Mucosa of gallbladder (tissue), 1 donor: ENCODE data around the gene AUTS2. TPM values are rescaled to one million over a fixed set of nuclear protein-coding genes. Genes with fewer than 3 reads are reported as not detected.

Experiments used
- DNase-seq: peaks from one replicate; pipeline ENCODE4 v3.0.0-alpha.2; 2020; ENCODE audit warnings: low spot score
- total RNA-seq: library from RNA; stranded (reverse); gene quantifications from one replicate; pipeline ENCODE4 v1.2.1, GENCODE V29; 2021
- donor health status: DM: no; HTN: no; CAD: no.

Gene AUTS2
- total RNA-seq, 1 donor from 2014 or later = 50.1 TPM

DNA sequence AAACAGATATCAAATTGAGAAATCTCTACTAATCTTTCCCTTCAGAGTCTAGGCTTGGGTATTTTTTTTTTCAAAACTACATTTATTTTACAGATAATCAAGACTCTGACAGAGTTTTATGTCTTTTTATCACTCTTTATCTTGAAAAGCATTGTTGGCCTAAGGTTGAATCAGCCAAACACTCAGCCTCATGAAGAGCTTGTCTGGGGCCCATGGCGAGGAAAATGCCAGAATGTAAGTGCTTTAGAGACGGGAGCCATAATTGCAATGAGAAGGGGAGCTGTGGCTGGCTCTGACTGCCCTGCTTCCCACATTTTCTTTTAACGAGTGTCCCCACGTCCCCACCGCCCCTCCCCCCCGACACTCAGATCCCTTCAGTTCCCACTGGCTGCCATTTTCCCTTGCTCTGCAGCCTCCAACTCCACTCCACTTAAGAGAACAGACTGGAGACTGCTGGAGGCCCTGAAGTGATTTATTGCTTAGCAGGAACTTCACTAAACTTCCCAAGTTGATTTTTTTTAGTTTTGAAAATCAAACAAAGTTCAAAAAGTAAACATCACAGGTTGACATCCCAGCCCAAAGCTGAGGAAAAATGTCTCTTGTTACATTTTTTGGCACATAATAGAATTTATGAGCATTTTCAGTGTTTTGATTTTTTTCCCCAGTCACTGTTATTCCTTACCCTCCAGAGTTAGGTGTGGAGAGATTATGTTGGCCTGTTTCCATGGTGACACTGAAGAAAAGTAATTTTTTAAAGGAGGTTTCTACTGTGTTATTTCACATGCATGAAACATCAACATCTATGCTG is 896.2 kb downstream of the AUTS2 start:
- no peak for DNase-seq

DNA sequence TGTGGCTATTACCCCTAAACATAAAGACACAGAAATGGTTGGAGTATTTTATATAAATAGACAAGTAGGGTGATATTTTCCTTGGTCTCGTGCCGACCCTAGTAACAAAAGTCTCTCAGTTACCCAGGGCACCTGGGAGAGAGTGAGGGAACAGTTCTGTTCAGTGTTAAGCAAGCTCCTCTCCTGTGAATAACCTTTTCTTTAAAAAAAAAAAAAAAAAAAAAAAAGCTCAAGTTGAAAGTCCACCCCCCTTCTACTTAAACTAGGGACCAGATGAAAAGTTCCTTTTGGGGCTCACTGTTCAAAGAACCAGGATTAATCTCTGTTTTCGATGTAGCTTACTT is 896.7 kb downstream of the AUTS2 start:
- no peak for DNase-seq

DNA sequence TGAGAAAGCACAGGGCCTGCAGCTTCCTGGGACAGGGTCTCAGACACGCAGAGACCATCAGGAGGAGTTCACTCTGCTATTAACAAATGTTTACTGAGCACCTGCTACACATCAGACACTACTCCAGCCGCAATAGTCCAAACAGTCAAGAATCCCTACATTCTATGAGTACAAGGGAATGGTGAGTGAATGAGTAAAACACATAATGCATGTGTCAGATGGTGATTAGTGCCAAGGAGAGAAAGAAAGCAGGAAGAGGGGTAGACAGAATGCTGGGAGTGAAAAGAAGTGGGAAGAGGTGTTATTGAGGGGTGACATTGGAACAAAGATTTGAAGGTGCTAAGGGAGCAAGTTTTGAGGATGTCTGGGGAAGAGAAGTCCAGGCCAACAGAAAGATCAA is 899.5 kb downstream of the AUTS2 start:
- DNase-seq = no peak

DNA sequence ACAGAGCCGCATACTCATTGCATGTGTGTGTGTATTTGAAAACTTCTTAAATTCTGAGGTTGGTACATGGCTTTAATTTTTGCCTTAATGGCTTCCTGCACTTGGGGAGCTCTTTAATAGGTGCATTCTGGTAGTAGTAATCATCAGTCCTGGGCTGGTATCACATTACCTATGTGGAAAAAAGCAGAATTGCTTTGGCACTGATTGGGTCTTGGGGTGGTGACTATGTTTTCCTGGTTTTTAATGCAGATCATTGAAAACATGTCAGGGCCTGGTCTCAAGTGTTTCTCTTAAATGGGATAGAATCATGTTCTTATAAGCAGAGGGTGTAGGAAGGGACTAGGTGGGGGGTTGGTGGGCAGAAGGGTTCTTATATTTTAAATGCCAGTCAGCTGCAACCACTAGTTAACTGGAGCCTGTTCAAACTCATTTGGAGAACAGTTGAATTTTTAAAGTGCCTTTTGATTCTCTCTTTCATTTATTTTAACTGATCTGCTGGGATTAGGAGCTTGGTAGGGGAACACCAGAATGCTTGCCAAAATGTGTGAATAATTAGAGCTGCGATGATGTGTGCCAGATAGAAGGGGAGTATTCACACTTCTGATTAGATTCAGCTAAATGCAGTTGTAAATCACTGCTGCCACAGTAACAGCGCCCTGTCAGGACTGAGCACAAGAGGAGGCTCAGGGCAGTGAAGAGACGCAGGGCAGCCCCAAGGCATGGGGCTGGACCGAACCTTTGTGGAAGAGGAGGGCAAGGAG is 900.1 kb downstream of the AUTS2 start:
- no peak for DNase-seq

DNA sequence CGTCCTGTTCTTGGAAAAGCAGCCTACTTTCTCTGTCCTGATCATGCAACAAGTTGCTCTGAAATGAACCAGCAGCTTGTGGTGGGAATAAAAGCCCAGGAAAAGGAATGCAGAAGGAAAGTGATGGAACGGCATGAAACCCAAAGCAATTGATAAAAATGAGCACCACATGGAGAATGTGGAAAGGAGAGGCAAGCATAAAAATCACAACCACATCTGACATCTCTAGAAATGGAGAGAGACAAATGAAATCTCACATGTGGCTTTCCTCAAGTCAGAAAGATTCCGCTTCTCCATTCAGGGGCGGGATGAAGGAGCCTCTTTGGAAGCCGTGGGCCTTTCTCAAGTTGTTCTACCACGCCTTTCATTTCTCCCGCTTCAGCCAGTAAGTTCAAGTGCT is 902.0 kb downstream of the AUTS2 start:
- DNase-seq = no peak

DNA sequence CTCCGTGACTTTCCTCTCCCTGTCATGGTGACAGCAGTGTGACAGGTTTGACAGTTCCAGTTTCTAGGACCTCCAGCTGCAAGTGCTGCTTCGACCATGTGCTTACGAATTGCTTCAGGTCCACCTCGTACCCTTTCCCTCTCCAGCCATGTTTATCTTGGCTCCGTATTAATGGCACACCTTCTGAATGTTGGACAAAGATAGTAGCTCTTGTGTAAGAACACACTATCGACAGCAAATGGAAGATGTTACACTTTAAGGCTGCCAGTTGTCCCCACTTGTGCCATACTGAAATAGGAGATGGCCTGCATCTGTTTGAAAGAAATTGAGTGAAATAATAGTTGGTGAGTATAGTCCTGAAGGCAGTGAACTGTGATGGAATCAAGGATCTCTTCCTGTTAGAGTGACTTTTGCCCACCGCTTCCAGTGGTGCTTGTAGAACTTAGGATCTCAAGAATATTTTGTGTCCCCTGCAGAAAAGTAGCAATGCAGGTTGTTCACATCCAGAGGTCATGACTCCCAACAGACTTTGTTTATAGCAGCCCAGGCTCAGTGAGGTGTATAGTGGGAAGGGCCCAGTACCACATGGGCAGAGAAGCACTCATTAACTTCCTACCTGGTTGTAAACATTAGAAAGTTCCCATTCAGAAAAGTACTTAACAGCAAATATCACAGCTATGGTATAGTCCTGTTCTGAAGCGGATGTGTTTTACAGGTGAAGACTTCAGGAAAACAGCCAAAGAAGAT is 904.0 kb downstream of the AUTS2 start:
- DNase-seq = no peak

DNA sequence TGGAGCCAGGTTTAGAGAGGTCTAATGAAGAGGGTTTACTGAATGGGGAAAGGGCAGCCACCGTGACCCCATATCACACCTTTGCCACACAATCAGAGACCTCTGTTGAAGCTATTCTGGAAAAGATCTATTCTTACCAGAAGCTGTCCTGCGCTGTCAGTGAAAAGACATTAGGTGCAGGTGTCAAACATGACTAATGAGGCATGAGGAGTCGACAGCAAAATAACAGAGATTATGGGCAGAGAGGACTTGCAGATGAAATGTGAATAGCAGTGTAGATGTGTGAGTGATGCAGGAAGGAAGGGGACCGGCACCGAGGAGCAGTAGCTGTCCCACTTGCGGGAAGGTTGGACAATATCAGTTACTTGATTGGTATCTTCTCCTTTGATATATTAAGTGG is 906.0 kb downstream of the AUTS2 start:
- no peak for DNase-seq

DNA sequence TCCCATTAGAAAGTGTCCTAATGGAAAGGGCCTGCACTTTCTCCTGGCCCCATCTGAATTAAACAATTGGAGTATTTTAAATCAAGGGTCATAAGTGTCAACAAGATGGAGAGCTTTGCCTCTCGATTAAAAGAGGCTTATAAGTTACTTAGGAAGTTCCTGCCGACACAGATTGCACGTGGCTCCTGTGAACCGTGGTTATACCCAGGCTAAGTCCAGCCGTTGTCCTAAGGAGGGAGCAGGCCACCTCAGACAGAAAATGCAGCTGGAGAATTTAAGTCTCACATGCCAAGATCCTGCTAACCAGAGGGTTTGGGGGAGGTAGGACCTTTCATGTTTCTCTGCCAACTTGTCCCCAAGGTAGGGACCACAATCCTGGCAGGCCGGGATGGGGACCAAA is 907.2 kb downstream of the AUTS2 start:
- no peak for DNase-seq

DNA sequence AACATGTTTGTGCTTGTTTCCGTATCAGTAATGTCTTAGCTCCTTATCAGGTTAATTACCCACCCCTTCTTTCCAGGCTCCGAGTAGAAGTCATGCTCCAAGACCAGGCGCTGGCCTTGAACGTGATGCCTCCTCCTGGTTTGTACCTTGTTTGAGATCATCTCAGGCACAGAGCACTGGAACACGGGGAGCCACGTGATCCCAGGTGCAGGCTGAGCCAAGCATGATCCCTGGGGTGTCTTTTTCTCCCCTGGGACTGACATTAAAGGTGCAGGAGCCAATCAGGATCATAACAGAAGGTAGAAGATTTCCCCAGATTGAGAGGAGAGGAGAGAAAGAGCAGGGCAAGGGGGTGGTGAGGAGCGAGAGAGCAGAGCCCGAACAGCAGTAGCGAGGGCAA is 907.6 kb downstream of the AUTS2 start:
- DNase-seq = no peak

DNA sequence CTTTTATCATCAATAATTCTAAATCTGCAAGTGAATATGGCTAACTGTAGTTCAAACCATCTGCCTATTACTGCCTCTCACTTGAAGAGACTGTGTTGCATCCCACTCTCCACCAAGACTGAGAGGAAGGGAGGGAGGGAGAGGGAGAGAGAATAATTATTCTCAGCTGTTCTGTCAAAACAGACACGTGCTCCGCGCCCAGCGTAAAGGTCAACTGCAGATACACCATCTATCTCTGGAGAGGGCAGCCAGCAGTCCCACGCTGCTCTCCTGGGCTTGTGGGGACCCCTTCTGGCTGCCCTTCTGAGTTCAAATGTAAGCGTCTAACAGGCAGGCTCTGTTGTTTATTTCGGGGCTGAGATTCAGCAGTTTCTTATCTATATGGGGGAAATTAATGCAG is 908.2 kb downstream of the AUTS2 start:
- no peak for DNase-seq

DNA sequence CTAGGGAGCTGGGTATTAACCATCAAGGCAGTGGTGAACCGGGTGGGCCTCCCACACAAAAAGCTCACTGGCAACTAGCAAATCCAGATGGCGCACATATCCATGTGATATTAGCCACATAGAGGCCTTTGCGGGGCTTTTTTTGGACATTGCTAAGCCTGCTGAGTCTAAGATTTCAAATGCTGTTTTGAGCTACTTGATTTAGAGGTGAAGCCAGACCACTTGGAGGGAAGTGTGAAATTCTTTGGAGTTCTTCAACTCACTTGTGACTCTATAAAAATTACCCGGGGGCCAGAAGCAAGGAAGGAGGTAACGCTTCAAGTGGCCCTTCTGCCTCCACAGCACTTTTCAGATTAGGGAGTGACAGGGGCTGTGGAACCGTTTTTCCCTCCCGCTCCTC is 913.9 kb downstream of the AUTS2 start:
- no peak for DNase-seq

DNA sequence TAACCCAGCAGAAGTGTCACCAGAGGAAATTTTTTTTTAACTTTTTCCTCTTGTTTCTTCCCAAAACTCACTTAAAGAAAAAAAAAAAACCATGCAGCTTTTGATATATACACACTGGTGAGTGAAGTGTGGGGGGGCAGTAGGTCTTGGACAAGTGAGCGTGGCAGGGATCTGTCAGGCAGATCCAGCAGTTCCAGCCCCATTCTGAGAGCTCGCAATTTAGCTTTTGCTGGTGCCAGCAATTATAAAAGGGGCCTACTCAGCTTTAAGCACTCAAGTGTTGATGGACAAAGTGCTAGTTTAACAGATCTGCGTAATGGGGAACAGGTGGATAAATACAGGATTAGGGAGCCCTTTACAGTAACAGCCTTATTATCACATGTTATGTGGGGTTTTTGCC is 914.5 kb downstream of the AUTS2 start:
- DNase-seq = no peak

DNA sequence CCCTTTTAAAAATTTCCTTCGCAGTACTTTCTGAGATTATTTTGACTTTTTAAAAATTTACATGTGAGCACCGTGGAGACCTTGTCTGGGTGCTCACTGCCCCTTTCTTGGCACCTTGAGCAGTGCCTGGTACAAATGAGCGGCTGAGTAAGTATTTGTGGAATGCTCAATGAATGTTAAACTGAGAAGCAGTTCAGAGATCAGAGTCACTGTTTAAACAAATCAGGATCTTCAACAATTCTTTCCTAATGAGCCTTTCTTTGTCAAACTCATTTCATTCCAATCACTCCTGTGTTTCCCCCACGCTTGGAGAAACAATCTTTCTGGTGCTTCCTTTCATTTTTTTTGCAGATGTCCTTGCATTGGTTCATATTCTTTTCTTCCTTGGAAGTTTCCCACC is 922.3 kb downstream of the AUTS2 start:
- DNase-seq = peak; percentile 16

DNA sequence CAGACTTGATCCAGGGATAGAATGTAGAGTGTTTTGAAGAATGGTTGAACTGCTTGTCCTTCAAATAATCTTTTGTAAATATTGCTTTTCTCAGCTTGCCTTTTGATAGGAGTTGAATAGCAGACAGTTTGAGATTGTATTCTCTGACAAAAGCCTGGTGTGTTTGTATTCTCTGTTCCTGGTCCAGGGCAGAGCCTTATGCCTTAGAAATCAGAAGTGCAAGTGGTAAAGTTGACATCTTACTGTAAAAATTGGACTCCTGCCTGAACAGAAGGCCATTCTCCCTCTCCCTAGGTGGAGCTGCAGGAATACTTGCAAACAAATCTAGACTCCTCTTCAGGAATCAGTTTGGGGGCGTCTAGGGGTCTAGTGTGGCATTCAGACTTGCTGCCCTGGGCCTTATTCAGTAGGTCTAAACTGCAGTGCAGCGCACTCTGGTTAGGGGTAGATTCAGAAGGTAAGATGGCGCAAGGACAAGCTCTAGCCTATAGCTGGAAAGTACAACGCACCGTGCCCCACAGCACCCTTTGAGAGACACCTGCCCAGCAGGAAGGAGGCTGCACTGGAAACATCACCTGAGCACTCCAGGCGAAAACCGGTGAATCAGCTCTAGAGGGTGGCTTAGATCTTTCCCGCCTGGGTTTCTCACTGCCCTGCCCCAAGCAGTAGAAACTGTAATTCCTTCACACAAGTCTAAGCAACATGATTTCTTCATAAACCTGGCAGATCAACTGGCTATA is 925.1 kb downstream of the AUTS2 start:
- no peak for DNase-seq

DNA sequence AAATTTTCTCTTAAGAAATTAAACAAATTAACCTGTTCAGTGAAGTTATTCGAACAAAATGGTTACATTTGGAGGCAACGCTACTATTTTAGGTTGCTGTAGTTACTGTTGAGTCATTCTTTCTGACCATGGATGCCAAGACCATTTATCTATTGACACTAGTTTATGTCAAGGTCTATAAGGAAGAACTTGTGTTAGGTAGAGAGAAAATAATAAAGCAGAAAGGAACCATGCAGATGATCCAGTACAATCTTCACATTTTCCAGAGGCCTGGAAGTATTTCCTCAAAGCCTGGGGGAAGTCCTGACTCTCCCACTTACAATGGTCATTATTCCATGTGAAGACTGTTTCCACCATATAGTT is 925.7 kb downstream of the AUTS2 start:
- no peak for DNase-seq

DNA sequence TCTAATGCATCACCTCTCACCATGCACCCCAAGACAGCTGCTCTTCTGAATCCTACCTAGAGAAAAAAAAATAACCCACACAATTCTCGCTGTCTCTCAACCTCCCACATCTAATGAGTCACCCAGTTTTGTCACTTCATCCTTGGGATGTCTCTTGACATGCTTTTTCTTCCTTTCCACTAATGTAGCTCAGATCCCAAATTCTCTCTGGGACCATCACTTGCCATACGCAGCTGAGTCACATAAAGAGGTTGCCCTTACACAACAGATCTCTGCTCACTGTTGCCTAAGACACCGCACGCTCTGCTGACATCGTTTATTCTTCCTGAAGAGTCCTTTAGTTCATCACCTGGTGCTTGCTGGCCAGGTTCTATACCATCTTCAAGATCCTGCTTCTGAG is 927.7 kb downstream of the AUTS2 start:
- DNase-seq = no peak

DNA sequence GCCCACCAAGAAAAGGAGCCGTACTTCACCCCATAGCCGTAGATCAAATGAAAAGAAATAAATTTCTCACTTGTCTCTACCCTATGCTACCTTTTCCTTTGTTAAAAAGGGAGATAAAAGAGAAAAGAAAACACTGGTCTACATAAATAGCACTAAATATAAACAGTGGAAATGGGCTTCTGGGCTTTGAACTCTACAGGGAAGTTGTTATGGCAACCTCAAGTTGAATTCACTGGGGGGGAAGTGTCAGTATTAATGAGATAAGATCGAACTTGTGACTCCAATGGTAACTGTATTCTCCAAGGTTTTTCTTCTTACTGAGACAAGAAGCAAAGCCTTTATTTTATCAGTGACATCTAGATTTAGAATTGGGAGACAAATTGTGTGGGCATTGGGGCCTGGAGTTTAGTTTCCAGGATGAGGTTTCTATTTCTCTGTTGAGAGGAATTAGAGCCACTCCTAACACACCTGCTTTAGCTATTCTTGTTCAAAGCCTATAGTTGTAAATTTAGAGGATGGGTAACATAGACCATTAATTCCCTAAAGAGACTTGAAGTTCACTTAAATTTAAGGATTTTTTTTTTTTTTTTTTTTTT is 929.3 kb downstream of the AUTS2 start:
- DNase-seq = no peak

DNA sequence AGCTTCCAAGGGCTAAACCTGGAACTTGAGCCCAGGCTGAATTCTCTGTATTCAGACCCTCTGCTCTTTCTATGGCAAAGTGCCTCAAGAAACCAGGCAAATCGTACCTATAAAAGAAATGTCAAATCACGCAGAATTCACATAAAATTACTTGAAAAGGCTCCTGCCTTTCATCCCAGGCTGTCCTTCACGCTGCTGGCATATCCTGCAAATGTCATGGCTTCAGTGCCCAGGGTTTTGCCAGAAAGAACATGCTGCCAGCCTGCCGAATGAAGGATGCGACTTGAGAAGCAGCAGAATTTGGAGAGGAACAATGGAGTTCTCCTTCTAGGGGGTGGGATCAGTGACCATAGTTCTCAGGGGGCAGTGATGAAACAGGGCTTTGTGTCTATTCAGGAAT is 931.2 kb downstream of the AUTS2 start:
- DNase-seq = no peak

DNA sequence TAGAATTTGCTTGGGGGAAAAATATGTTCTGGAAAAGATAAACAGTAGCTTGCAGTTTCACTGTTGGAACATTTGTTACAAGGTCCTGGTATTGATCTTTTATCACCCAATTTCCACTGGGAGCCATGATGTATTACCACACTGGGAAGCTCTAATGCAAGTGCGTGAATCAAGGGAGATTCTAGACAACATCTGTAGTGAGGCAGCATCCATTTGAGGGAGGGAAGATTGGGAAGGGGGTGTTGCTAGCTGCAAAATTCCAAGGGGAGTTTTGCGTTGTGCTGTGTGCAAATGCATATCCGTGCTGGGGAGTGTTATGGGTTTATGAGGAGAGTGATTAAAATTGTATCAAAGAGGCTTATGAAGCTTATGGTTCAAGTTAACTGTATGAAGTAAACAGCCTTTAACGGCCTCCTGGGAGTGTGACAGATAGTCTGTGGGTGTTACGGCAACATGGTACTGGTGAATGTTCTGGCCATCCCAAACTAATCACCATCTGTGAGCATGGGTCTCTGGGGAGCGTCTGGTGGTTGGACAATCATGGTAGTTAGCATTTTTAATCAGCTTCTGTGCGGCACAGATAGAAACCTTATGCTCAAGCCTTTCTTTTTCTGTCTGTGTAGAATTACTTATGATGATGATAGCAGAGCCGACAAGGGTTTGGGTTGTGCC is 931.8 kb downstream of the AUTS2 start:
- no peak for DNase-seq

DNA sequence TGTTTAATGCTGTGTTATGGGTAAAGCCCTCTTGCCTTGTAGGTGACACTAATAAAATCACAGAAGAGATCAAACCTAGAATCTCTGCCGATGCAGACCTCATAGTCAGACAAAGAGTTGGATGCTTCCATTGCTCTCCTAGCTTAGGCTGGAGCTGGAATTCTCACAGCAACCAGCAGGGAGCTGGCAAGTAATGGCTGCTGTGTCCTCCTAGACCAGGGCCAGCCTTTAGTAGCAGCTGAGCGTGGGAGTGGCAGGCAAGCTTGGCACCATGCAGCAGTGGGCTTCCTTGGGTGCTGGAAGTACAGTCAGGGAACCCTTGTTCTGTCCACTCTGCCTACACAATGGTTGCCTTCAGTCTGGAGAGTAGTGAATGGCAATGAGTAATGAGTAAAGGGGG is 935.3 kb downstream of the AUTS2 start:
- DNase-seq = no peak

DNA sequence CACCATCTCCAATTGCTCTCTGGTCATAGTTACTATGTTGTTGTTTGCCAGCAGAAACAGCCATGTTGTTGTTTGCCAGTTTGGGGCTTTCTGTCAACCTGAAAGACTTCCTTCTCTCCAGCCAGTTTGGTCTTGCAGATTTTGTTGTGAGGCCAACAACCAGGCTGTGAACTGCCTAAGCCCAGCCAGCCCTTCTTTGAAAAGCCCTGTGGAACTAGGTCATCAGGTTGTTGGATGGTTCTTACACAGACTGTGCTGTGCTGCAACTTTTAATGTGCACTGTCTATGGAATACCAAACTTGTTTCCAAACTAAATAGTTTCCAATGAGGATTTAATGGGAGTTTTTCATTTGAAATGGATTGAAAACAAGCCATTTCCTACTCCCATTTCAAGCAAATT is 940.9 kb downstream of the AUTS2 start:
- no peak for DNase-seq
